ENCODE data around the gene ZNF552. TPM values are rescaled to one million over a fixed set of nuclear protein-coding genes. Genes with fewer than 3 reads are reported as not detected.

ZNF552 gene
- total RNA-seq, 1 experiment from 2014 or later, result 9.2 TPM

- Histone ChIP-seq H3K56ac (ENCODE audit: insufficient read length, low read depth, low read length) (no peak overlapping the region), H2AK5ac (ENCODE audit: insufficient read length, low read length) (no peak overlapping the region), H2AFZ (ENCODE audit: low read length) (no peak overlapping the region), H2BK5ac (ENCODE audit: insufficient read length, low read length) (no peak overlapping the region), H2BK12ac (ENCODE audit: insufficient read length, low read depth, low read length) (no peak overlapping the region), H3K4ac (ENCODE audit: low read depth, low read length) (no peak overlapping the region), H3K9ac (ENCODE audit: extremely low read depth, insufficient read length, low read length) (no peak overlapping the region), H3K79me2 (ENCODE audit: insufficient read depth, low read length) (peaks cover 21% of the 10 kb centered on the region; the same call in 1 of the 2 replicates), H3K27ac (ENCODE audit: insufficient read length, low read depth, low read length) (no peak overlapping the region), H4K5ac (ENCODE audit: insufficient read length, low read depth, low read length) (no peak overlapping the region), H3K4me1 (ENCODE audit: insufficient read depth, low read length) (no peaks in the 10 kb centered on the region), H3K23ac (ENCODE audit: insufficient read length, low read depth, low read length) (no peak overlapping the region), H2BK120ac (ENCODE audit: low read depth, low read length, poor library complexity, severe bottlenecking) (no peak overlapping the region), H3K4me2 (ENCODE audit: insufficient read depth, insufficient read length, low read length) (no peak overlapping the region), H3K27me3 (ENCODE audit: insufficient read depth, low read length) (no peaks in the 10 kb centered on the region), H3K14ac (ENCODE audit: insufficient read depth, low read length) (no peak overlapping the region), H4K91ac (ENCODE audit: insufficient read length, low read depth, low read length) (no peak overlapping the region), H2BK20ac (ENCODE audit: low read depth, low read length, poor library complexity, severe bottlenecking) (no peak overlapping the region), H3K18ac (ENCODE audit: insufficient read length, low read depth, low read length) (no peak overlapping the region), H4K8ac (replicated peaks; ENCODE audit: insufficient read length, low read depth, low read length) (no peak overlapping the region), H2BK15ac (ENCODE audit: low read depth, low read length) (no peak overlapping the region), H3K23me2 (ENCODE audit: insufficient read length, low read depth, low read length, poor library complexity, severe bottlenecking) (no peaks in the 10 kb centered on the region), H3K79me1 (ENCODE audit: insufficient read depth, low read depth, low read length, poor library complexity, severe bottlenecking) (no peaks in the 10 kb centered on the region), H3T11ph (ENCODE audit: low read length) (no peak overlapping the region), H3K9me3 (ENCODE audit: control insufficient read depth, low read depth, low read length) (no peaks in the 10 kb centered on the region), H4K20me1 (ENCODE audit: control insufficient read depth, insufficient read depth, insufficient read length) (no peaks in the 10 kb centered on the region)
- H3K27me3 Mint-ChIP-seq (ENCODE audit: low read depth), result no peaks in the 10 kb centered on the region
- no peak overlapping the region; a peak in 1 of 5 replicates for H3K4me3 Mint-ChIP-seq
- DNase-seq, result no peak
- peaks cover 0 to 4% of the 10 kb centered on the region in 2 experiments; a peak in 2 of 5 replicates for H3K9me3 Mint-ChIP-seq
- no peaks in the 10 kb centered on the region; a peak in 1 of 4 replicates for H3K4me1 Mint-ChIP-seq
- H3K27ac Mint-ChIP-seq, result no peak overlapping the region
- H3K36me3 Mint-ChIP-seq (ENCODE audit: insufficient read depth in 1 of 3, low read depth in 3 of 3), result peaks cover 62 to 78% (median 66%) of the 10 kb centered on the region in 3 experiments
- WGBS (ENCODE audit: extremely low coverage, insufficient read length, low lambda C conversion rate), result no CpG with 5 or more reads among the region's 6 CpGs
- TF ChIP-seq CTCF (conservative IDR thresholded peaks at IDR 0.05), result no peak
These were observed 37.9 kb downstream of the ZNF552 start for GRCh38 chr19:57776764-57777296.

Data from H9 (cell line).